Activated naive CD8-positive, alpha-beta T cell treated with anti-CD3 and anti-CD28 coated beads for 36 hours (primary cell): ENCODE results near the gene UBE3D. TPM values are rescaled to one million over a fixed set of nuclear protein-coding genes. Genes with fewer than 3 reads are reported as not detected.

Experiments used
- DNase-seq: peaks from one replicate; pipeline ENCODE4 v3.0.0; 2021
- H3K27ac Mint-ChIP-seq: one replicate; pipeline ENCODE4 v1.8.0; 2022; ENCODE audit warnings: mild to moderate bottlenecking, moderate library complexity, mixed read lengths
- H3K27me3 Mint-ChIP-seq: one replicate; pipeline ENCODE4 v1.8.0; 2022; ENCODE audit warnings: mild to moderate bottlenecking, mixed read lengths
- H3K36me3 Mint-ChIP-seq: one replicate; pipeline ENCODE4 v1.8.0; 2021; ENCODE audit warnings: mild to moderate bottlenecking, mixed read lengths
- H3K4me1 Mint-ChIP-seq: one replicate; pipeline ENCODE4 v1.8.0; 2021; ENCODE audit warnings: mixed read lengths
- H3K4me3 Mint-ChIP-seq: one replicate; pipeline ENCODE4 v1.8.0; 2022; ENCODE audit warnings: mild to moderate bottlenecking, moderate library complexity, mixed read lengths
- H3K9me3 Mint-ChIP-seq: one replicate; pipeline ENCODE4 v1.8.0; 2022; ENCODE audit warnings: mixed read lengths
- total RNA-seq, 2 experiments: library from RNA; stranded (reverse); gene quantifications; one replicate each; pipeline ENCODE4 v1.2.3, GENCODE V29; 2021

UBE3D gene
- total RNA-seq, 2 experiments from 2014 or later, result 7.1 to 8.2 TPM

DNA sequence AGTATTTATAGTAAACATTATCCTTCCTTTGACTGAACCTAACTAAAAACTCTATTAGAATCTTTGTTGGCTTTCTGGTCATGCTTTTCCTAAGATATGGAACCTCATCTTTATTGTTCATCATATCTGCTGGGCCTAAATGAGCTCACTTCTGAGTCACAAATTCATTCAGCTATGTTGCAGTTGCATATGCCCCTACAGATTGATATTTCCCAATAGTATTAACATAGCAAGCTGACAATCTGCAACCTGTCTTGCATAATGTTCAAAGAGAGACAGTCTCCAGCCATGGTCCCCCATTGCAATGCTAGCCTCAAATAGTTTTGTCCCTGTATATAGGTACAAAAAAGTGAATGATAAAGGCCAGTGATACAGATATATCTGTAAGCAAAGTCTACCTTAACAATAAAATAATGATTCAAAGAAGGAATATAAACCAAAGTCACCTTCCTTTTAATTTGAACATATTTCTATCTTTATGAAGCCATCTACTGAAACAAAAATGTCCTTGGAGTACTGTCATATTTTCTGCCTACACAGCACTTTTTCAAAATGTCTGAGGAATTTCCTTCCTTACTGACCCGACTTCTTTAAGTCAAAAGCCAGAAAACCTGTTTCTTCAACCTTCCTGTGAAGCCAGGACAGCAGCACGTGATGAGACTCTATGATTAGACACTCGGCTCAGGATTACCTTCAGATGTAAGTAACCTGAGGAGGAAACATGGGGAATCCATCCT lies 140.7 kb downstream of the UBE3D start:
- Mint-ChIP-seq H3K9me3 (peaks cover 2% of the 10 kb centered on the region), H3K36me3 (peaks cover 28% of the 10 kb centered on the region), H3K4me1 (no peaks in the 10 kb centered on the region), H3K27me3 (no peaks in the 10 kb centered on the region), H3K27ac (no peak overlapping the region), H3K4me3 (no peak overlapping the region)
- DNase-seq, result no peak

DNA sequence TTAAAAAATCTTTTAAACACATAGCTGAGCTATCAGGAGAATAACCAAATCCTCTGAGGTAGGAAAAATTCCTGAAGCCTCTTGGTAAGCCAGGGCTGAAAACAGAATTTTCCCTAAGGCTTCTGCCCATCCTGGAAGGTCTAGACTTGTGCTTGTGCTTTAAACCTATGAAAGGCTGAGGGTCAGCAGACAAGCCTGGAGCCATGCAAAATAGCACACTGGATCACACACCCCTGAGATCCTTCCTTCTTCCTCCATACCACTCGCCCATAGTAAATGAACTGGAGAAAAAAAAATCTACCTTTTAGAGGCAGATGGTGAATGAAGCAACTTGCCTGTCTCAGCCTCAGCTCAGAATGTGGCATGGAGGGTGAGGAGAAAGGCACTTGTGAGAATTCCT lies 144.4 kb downstream of the UBE3D start:
- Mint-ChIP-seq H3K9me3 (peaks cover 2% of the 10 kb centered on the region), H3K27me3 (no peaks in the 10 kb centered on the region), H3K27ac (no peak overlapping the region), H3K4me1 (no peaks in the 10 kb centered on the region), H3K4me3 (no peak overlapping the region), H3K36me3 (peaks cover 28% of the 10 kb centered on the region)
- no peak for DNase-seq

DNA sequence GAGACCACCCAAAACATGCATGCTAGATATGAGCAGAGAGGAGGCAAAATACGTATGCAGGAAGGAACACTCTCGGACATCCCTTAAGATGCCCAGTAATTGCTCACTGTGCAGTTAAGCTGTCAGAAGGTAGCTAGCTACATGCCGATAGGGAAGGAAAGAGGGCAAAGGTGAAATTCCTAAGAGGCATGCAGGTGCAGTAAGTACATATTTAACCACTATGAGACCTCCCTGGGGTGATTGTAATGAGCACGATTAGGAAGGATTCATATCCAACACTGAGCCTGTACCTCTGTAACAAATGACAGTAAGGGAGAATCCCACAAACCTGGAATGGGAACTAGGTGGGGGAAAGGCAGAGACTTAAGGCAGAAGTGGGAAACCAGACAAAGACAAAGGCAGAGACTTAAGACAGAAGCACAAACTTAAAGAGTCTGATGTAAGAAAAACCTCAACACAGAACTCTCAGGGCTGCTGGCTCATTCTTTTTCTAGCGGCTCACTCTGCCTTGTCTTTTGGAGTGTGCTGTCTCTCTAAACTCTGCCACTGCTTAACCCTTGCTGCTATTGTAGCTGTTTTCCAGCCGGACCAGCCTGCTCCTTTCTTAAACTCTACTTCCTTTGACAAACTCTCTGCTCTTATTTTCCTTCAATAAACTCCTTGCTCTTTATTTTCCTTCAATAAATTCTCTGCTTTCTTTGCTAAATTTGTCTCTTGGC lies 148.1 kb downstream of the UBE3D start:
- no peaks in the 10 kb centered on the region for H3K4me1 Mint-ChIP-seq
- no peaks in the 10 kb centered on the region for H3K9me3 Mint-ChIP-seq
- no peak overlapping the region for H3K27ac Mint-ChIP-seq
- H3K4me3 Mint-ChIP-seq, result no peak overlapping the region
- DNase-seq, result no peak
- H3K27me3 Mint-ChIP-seq, result no peaks in the 10 kb centered on the region
- peaks cover 26% of the 10 kb centered on the region for H3K36me3 Mint-ChIP-seq

DNA sequence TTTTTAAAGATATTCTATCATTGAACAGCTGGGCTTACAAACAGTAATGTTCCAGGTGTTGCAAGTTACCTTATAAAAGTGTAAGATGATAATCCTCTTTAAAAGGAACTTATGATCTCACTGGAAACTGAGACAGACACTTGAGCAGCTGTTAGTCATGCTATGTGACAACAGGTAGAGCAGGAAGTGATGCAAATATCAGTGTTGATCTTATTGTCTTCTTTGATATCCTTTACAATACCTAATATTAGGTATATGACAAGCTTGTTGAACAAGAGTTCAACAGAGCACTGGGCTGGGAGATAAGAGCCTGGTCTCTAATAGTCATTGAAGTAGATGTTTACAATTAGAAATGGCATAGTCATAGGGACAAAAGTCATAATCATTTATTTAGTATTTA lies 150.0 kb downstream of the UBE3D start:
- no peak for DNase-seq
- H3K27me3 Mint-ChIP-seq, result no peaks in the 10 kb centered on the region
- H3K9me3 Mint-ChIP-seq, result no peaks in the 10 kb centered on the region
- H3K4me3 Mint-ChIP-seq, result no peak overlapping the region
- H3K4me1 Mint-ChIP-seq, result no peaks in the 10 kb centered on the region
- H3K27ac Mint-ChIP-seq, result no peak overlapping the region
- peaks cover 19% of the 10 kb centered on the region for H3K36me3 Mint-ChIP-seq

DNA sequence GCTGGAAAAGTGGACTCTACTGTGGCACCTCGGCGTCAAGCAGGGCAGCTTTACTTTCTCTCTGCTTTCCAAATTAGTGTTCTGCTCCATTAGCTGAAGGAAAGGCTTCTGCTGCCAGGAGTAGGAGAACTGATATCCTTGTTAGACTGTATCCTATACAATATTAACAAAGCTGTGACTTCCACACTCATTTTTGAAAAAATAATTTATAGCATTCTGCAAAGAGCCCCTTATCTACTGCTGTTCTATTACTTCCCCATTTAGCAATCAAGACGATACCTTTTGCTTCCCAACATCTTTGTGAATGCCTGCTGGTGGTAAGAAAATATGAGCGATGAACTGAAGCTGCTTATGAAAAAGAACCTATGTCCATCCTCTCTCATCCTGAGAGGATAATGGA lies 151.1 kb downstream of the UBE3D start:
- H3K27me3 Mint-ChIP-seq, result no peaks in the 10 kb centered on the region
- no peaks in the 10 kb centered on the region for H3K9me3 Mint-ChIP-seq
- no peak for DNase-seq
- H3K27ac Mint-ChIP-seq, result no peak overlapping the region
- H3K36me3 Mint-ChIP-seq, result peaks cover 15% of the 10 kb centered on the region
- H3K4me1 Mint-ChIP-seq, result no peaks in the 10 kb centered on the region
- no peak overlapping the region for H3K4me3 Mint-ChIP-seq

DNA sequence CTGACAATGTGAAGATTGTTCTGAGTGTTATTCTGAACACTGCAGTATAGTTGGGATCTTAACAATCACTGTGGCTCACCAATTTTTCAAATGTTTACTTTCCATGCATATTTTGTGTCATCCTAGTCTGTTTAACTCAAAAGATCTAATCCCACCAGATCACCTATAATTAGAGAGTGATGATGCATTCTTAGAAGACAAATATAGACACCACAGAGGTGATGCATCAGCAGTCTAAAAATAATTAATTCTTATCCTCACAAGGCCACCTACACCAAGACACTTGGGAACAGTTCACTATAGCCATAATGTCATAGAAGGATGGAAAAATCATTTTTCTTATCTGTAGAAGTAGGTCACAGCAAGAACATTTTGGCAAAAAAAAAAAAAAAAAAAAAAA lies 154.8 kb downstream of the UBE3D start:
- Mint-ChIP-seq H3K36me3 (peaks cover 5% of the 10 kb centered on the region), H3K9me3 (no peaks in the 10 kb centered on the region), H3K27ac (no peak overlapping the region), H3K27me3 (no peaks in the 10 kb centered on the region), H3K4me3 (no peak overlapping the region), H3K4me1 (no peaks in the 10 kb centered on the region)
- no peak for DNase-seq

DNA sequence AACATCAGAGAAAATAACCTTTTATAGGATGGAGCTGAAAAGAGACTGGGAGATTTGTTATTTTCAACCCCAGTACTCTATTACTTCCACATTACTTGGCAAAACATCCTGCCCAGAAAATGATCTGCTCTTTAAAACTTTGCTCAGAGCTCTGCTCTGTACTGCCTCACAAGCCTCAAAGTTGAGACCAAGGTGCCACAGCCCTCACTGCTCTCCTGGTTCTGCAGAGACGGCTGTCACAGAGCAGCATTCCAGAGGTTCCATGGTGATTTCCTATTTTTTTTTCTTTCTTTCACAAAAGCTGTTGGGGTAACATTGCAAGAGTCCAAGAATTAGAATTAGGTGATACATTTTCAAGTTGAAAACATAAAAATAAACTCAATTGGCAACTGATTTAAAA lies 155.2 kb downstream of the UBE3D start:
- Mint-ChIP-seq H3K4me1 (no peaks in the 10 kb centered on the region), H3K27me3 (no peaks in the 10 kb centered on the region), H3K36me3 (peaks cover 5% of the 10 kb centered on the region), H3K9me3 (no peaks in the 10 kb centered on the region), H3K4me3 (no peak overlapping the region), H3K27ac (no peak overlapping the region)
- no peak for DNase-seq

DNA sequence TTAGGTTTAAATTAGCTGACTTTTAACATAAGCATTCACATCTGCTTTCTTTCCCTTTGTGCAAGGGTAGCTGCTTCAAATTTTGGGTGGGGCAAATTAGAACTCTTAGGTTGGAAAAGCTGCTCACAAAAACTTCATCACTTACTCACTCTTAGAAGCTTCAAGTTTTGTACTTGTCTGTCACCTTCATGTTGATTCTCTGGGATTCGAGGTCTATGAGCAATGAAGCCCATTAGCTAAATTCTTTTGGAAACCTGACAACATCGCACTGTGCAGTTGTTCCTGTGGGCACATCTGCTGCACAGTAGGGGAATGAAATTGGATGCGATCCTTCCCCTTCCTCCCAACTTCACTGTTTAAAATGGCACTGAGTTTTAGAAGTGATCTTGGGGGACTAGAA lies 156.1 kb downstream of the UBE3D start:
- no peaks in the 10 kb centered on the region for H3K9me3 Mint-ChIP-seq
- no peak for DNase-seq
- no peaks in the 10 kb centered on the region for H3K4me1 Mint-ChIP-seq
- H3K4me3 Mint-ChIP-seq, result no peak overlapping the region
- peaks cover 3% of the 10 kb centered on the region for H3K36me3 Mint-ChIP-seq
- no peak overlapping the region for H3K27ac Mint-ChIP-seq
- H3K27me3 Mint-ChIP-seq, result no peaks in the 10 kb centered on the region

DNA sequence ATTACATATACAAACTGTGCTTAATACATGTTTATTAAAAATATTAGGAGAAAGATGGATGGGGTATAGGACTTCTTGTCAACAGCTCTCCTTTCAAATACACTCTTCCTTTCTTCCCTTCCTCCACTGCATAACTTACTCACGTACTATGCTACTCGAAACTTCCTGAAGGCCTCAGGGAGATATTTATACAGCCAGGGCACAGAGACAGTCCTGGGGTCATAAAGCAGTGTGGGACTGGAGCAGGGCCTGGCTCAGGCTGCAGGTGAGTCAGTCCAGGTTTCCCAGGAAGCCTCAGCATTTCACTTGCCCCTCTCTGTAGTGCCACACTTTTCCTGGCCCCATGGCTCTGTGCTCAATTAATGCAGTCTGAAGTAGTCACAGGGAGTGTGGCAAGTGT lies 157.0 kb downstream of the UBE3D start:
- Mint-ChIP-seq H3K27ac (no peak overlapping the region), H3K4me1 (no peaks in the 10 kb centered on the region), H3K27me3 (no peaks in the 10 kb centered on the region), H3K9me3 (no peaks in the 10 kb centered on the region), H3K36me3 (peaks cover 3% of the 10 kb centered on the region), H3K4me3 (no peak overlapping the region)
- DNase-seq, result no peak

DNA sequence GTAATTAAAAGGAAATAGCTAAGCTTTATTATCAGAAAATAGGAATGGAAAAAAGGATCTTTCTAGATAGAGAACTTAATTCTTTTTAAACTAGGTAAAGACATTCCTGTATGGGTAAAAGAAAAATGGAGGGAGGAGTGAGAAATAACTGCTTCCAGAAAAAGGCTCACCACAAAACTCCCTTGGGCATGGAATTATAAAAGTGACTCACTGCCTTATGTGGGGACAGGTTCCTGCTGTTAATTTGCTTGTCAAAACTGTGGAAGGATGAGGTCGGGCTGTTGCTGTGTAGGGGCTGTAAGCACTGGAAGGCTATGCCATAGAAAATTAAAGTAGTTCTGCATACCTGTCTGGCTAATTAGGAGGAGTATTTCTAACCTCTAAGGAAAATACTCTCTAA lies 158.7 kb downstream of the UBE3D start:
- no peaks in the 10 kb centered on the region for H3K4me1 Mint-ChIP-seq
- DNase-seq, result no peak
- H3K27ac Mint-ChIP-seq, result no peak overlapping the region
- H3K36me3 Mint-ChIP-seq, result no peaks in the 10 kb centered on the region
- no peaks in the 10 kb centered on the region for H3K9me3 Mint-ChIP-seq
- no peaks in the 10 kb centered on the region for H3K27me3 Mint-ChIP-seq
- H3K4me3 Mint-ChIP-seq, result no peak overlapping the region

DNA sequence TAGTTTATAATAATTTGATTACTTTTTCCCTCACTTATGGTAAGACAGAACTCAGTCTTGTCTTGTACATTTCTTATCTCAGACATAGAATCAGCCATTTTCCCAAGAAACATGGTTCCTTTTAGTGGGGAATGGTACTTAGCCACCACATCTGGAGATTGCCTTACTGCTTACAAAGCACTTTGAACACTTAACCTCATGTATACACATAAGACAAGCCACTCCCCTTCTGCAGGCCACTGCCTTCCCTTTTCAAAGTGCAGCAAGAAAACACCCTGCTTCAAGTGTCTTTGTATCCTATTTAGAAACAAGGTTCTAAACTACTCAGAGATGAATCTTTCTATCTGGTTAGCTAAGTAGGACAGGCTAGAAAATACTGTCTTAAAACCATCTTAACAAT lies 159.2 kb downstream of the UBE3D start:
- Mint-ChIP-seq H3K9me3 (no peaks in the 10 kb centered on the region), H3K27ac (no peak overlapping the region), H3K4me3 (no peak overlapping the region)

DNA sequence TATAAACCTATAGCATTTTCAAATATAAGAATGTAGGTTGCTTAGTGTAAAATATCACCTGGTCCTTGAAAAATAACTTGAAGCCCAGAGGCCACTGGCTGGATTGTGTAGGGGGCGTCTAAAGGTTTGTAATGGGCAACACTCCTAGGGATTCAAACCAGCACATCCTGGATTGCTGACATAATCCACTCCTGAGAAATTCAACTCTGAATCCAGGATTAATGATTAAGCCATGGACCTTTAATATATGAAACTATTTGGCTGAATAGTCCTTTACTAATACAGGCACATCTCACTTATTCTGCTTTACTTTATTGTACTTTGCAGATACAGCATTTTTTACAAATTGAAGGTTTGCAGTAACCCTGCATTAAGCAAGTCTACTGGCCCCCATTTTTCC lies 160.8 kb downstream of the UBE3D start:
- Mint-ChIP-seq H3K9me3 (no peaks in the 10 kb centered on the region), H3K36me3 (peaks cover 2% of the 10 kb centered on the region), H3K4me3 (no peak overlapping the region), H3K27ac (no peak overlapping the region), H3K27me3 (no peaks in the 10 kb centered on the region), H3K4me1 (no peaks in the 10 kb centered on the region)
- no peak for DNase-seq

More for the DNA sequence above, 159.2 kb downstream of the UBE3D start:
- H3K27me3 Mint-ChIP-seq, result no peaks in the 10 kb centered on the region
- no peaks in the 10 kb centered on the region for H3K36me3 Mint-ChIP-seq
- no peak for DNase-seq
- H3K4me1 Mint-ChIP-seq, result no peaks in the 10 kb centered on the region

DNA sequence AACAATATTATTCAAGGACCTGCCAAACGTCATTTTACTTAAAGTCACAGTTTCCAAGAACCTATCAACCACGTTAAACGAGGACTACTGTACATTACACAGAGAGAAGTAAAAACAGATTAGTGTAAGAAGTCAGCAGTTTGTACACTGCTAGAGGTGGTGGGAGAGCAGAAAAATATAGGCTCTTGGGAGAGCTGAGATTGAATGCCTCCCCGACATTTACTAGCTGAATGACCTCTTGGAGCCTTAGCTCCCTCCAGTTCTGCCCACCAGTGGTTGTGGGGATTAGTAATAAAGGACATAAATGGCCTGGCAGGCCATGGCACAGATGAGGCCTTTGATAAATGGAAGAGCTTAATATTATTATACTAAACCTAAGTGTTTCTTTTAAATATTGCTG lies 161.4 kb downstream of the UBE3D start:
- Mint-ChIP-seq H3K9me3 (no peaks in the 10 kb centered on the region), H3K27me3 (no peaks in the 10 kb centered on the region), H3K36me3 (peaks cover 2% of the 10 kb centered on the region), H3K27ac (no peak overlapping the region), H3K4me1 (no peaks in the 10 kb centered on the region), H3K4me3 (no peak overlapping the region)
- no peak for DNase-seq

DNA sequence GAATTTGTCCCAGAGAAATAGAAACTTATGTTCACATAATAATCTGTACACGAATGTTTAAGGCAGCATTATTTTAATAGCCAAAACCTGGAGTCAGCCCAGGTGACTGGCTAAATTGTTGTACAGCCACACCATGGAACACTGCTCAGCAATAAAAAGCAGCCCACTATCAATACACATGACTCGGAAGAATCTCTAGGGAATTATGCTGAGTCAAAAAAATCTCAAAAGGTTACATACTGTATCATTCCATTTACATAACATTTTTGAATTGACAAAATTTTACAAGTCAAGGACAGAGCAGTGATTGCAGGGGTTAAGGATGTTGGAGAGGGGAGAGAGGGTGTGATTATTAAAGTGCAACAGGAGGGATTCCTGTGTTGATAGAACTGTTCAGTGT lies 163.4 kb downstream of the UBE3D start:
- H3K36me3 Mint-ChIP-seq, result peaks cover 9% of the 10 kb centered on the region
- no peak overlapping the region for H3K4me3 Mint-ChIP-seq
- no peak for DNase-seq
- no peaks in the 10 kb centered on the region for H3K27me3 Mint-ChIP-seq
- H3K27ac Mint-ChIP-seq, result no peak overlapping the region
- H3K4me1 Mint-ChIP-seq, result no peaks in the 10 kb centered on the region
- peaks cover 2% of the 10 kb centered on the region for H3K9me3 Mint-ChIP-seq

DNA sequence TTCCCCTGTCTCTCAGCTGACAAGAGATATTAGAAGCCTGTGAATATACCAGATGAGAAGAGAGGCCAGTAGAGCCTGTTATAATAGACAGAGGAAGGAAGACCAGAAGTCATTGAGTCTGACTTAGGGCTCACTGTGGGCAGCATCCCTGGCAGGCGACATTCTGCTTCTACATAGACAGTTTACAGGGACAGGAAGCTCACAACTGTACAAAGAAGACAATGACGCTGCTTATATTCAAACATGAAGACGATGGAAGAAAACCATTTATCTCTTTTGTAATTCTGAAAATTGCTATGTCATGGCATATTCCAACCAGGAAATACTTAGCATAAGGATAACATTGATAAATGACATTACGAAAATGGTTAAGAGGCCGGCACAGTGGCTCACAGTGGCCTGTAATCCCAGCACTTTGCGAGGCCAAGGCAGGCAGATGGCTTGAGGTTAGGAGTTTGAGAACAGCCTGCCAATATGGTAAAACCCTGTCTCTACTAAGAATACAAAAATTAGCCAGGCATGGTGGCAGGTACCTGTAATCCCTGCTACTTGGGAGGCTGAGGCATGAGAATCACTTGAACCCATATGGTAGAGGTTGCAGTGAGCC lies 170.9 kb downstream of the UBE3D start:
- no peak overlapping the region for H3K4me3 Mint-ChIP-seq
- H3K27me3 Mint-ChIP-seq, result no peaks in the 10 kb centered on the region
- no peak overlapping the region for H3K27ac Mint-ChIP-seq
- no peaks in the 10 kb centered on the region for H3K4me1 Mint-ChIP-seq
- DNase-seq, result no peak
- H3K9me3 Mint-ChIP-seq, result peaks cover 2% of the 10 kb centered on the region
- peaks cover 30% of the 10 kb centered on the region for H3K36me3 Mint-ChIP-seq
